Effector memory CD4-positive, alpha-beta T cell (primary cell): Measurements from ENCODE around the gene FBLN2.

Experiments
- DNase-seq, 3 donors: peaks; one replicate each; pipeline ENCODE4 v3.0.0-alpha.2; 2020
- H3K27ac ChIP-seq: 2 replicates; pipeline ENCODE4 v1.7.0; 2013; ENCODE audit warnings: mild to moderate bottlenecking, low read length, moderate library complexity; ENCODE audit not compliant: insufficient read depth, poor library complexity, severe bottlenecking
- H3K27me3 ChIP-seq: replicated peaks from 2 replicates; pipeline ENCODE4 v1.7.0; 2013; ENCODE audit warnings: mild to moderate bottlenecking, low read length; ENCODE audit not compliant: insufficient read depth, control insufficient read depth, poor library complexity, severe bottlenecking
- H3K36me3 ChIP-seq: 2 replicates; pipeline ENCODE4 v1.7.0; 2013; ENCODE audit warnings: mild to moderate bottlenecking, low read length, moderate library complexity; ENCODE audit not compliant: control insufficient read depth, insufficient read depth
- H3K4me1 ChIP-seq: 2 replicates; pipeline ENCODE4 v1.7.0; 2013; ENCODE audit warnings: low read length, mild to moderate bottlenecking; ENCODE audit not compliant: control insufficient read depth, insufficient read depth, poor library complexity, severe bottlenecking
- H3K4me3 ChIP-seq: 2 replicates; pipeline ENCODE4 v1.7.0; 2013; ENCODE audit warnings: low read length, low read depth, mild to moderate bottlenecking; ENCODE audit not compliant: insufficient read depth, poor library complexity, severe bottlenecking
- H3K9me3 ChIP-seq: 2 replicates; pipeline ENCODE4 v1.7.0; 2013; ENCODE audit warnings: mild to moderate bottlenecking, low read length, moderate library complexity; ENCODE audit not compliant: control insufficient read depth

The FBLN2 gene

DNA sequence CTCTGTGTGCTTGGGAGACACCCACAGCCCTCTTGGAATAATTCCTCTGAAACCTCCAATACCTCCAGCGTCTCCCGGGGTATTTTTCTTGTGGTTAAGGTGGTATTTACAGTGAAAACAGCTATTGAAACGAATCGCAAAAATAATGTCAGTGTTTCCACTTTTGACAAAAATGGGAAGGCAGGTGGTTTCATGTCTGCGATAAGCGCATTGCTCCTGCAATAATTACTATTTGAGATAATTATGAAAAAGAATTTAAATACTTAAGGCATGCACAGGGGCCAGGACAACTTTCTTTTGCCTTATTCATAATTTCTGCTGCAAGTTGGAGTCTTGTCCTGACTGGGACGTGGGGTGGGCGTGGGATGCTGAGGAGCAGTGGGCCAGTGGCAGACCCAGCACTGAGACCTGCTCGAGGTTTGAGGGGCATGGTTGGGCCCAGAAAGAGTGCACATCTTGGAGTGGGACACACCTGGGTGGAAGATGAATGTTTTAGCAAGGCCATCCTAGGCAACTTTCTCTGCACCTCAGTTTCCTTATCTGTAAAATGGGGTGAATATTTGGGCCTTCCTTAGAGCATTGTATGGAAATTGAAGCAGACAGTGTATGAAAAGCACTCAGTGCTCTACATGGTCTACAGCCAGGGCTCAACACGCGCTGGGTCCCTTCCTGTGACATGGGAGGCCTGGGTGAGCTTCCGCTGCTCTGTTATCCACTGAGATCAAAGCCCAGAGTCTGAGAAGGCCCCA is 110.5 kb downstream of the FBLN2 start:
- no peaks in the 10 kb centered on the region for H3K36me3 ChIP-seq
- H3K27me3 ChIP-seq = no peaks in the 10 kb centered on the region
- H3K4me3 ChIP-seq = no peak overlapping the region
- no peaks in the 10 kb centered on the region for H3K9me3 ChIP-seq
- DNase-seq = no peak
- peaks cover 14% of the 10 kb centered on the region for H3K4me1 ChIP-seq
- H3K27ac ChIP-seq = no peak overlapping the region

DNA sequence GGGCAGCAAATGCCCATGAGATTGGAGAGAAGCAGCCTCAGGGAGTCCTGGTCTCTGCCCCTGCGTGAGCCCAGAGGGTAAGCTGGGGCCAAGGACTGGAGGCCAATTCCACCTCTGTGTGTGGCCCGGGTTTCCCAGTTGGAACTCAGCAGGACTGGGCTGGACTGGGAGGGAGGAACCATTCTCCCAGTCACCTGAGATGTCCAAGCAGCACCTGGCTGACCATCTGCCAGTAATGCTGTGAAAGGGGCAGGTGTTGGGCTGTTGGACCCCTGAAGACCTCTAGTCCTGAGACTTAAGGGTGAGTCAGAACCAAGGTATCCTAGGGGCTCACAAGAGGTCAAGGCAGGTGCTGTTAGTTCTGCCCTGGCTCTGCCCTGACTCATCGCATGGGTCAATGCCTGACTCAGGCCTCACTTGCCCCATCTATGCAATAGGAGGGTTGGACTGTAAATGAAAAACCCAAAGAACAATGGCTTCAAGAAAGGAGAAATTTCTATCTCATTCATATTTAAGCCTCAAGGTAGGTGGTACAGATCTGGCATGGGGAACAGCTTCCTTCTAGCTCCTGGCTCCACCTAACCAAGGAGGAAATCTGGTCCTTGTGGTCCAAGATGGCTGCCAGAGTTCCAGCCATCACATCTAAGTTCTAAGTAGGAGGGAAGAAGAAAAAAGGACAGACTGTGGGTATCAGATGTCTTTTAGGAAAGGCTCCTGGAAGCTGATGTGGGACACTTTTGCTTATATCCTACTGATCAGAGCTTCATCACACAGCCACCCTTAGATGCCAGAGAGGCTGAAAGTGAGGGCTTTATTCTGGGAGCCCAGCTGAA is 111.3 kb downstream of the FBLN2 start:
- no peaks in the 10 kb centered on the region for H3K27me3 ChIP-seq
- no peak for DNase-seq
- H3K4me1 ChIP-seq = peaks cover 6% of the 10 kb centered on the region
- H3K27ac ChIP-seq = no peak overlapping the region
- no peaks in the 10 kb centered on the region for H3K9me3 ChIP-seq
- no peaks in the 10 kb centered on the region for H3K36me3 ChIP-seq
- no peak overlapping the region for H3K4me3 ChIP-seq

DNA sequence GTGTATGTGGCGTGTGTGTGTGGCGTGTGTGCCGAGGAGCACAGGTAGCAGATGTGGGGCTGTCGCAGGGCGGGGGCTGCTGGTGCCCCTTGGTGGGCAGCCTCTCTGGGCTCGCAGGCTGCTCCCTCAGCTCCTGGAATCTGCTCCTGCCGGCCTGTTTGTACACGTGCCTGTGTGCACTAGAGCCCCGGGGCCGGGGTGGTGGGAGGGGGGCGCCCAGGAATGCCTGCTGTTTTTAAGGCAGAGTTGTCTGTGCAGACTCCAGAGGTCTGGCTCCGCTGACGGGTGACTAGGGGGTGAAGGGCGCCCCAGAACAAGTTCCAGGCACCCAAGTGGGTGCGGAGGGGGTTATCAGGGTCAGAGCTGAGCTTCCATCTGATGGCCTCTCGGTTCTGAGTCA is 112.2 kb downstream of the FBLN2 start:
- Histone ChIP-seq H3K27me3 (no peaks in the 10 kb centered on the region), H3K36me3 (no peaks in the 10 kb centered on the region), H3K4me3 (no peak overlapping the region), H3K4me1 (no peaks in the 10 kb centered on the region), H3K27ac (no peak overlapping the region), H3K9me3 (no peaks in the 10 kb centered on the region)
- no peak for DNase-seq

DNA sequence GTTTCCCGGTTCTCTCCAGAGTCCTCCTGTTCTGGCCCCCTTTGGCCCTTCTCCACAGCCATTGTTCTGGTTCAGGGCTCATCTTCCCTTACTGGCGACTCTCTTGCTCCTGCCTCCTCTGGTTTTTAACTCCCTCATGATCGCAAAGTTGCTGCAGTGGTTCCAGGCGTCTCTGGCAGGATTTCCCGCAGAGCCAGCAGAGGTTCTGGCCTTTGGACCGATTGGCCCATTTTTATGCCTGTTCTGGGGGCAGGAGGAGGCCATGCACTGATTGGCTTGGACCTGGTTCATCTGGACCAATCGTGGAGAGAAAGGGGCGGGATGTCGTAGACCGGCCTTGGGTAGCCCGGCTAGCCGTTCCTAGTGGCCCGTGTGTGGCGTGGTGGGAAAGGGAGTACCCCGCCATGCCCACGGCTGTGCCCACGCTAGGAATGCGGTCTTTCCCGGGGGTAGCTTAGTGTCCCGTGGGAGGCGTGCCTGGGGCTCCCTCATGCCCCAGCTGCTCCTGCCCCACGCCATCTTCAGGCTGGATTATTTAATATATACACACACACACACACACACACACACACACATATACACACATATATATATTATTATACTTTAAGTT is 113.4 kb downstream of the FBLN2 start:
- DNase-seq = no peak
- no peak overlapping the region for H3K4me3 ChIP-seq
- no peaks in the 10 kb centered on the region for H3K9me3 ChIP-seq
- H3K27ac ChIP-seq = no peak overlapping the region
- H3K27me3 ChIP-seq = no peaks in the 10 kb centered on the region
- H3K36me3 ChIP-seq = no peaks in the 10 kb centered on the region
- H3K4me1 ChIP-seq = no peaks in the 10 kb centered on the region

DNA sequence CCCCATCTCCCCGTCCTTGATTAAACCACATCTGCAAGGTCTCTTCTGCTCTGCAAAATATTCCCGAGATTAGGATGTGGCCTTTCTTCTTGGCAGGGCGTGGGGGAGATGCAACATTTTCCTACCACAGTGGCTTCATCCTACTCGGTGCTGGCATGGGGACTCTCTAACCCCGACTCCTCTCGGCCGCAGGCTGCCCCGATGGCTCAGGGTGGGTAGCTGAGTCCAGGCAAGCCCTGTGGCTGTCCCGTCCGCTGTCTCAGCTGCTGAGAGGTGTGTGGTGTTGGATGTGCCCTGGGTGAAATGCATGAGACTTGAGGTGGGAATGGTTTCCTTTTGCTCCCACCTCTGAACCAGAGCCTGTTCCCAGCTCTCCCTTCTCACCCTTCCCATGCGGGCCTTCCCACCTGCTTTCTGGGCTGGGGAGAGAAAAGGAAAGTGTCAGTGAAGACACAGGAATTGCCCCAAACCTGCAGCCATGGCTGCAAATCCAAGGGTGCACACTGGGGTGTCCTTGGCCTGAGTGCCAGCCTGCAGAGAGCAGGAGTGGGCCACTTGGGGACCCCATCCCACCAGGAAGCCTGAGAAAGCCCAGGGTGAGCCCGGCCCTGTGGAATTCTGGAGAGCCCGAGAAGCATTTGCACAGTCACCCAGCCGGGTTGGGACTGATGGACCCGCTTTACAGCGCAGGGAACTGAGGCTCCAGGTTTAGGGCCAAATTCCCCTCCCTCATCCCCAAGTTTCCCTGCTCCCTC is 115.0 kb downstream of the FBLN2 start:
- no peak for DNase-seq
- Histone ChIP-seq H3K36me3 (no peaks in the 10 kb centered on the region), H3K4me1 (no peaks in the 10 kb centered on the region), H3K27me3 (no peaks in the 10 kb centered on the region), H3K4me3 (no peak overlapping the region), H3K27ac (no peak overlapping the region), H3K9me3 (no peaks in the 10 kb centered on the region)

DNA sequence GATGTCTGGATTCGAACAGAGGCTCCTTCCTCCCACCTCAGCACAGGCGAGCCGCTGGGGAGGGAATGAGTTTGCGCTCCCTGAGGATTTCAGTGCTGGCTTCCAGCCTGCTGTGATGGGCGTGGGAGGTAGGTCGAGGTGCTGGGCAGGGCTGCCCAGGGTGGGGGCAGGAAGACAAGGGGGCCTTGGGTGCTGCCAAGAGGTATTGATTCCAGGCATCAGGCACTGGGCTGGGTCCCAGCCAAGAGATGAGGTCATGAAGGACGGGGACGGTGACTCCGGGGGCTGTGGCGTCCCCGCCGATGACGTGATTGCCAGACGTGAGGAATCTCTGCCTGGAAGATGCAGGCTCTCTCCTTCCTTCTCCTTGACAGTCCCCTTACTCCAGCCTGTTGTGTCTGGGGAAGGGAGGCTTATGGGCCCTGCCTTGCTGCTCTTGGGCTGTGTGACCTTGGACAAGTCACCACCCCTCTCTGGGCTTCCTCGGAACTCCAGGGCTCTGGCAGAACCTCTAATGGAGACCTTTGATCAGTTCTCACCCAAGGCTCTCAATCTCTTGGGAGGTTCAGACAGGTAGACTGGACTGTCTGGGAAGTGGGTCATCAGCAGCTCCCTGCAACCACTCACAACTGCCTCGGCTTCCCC is 116.8 kb downstream of the FBLN2 start:
- Histone ChIP-seq H3K27me3 (no peaks in the 10 kb centered on the region), H3K27ac (no peak overlapping the region)

DNA sequence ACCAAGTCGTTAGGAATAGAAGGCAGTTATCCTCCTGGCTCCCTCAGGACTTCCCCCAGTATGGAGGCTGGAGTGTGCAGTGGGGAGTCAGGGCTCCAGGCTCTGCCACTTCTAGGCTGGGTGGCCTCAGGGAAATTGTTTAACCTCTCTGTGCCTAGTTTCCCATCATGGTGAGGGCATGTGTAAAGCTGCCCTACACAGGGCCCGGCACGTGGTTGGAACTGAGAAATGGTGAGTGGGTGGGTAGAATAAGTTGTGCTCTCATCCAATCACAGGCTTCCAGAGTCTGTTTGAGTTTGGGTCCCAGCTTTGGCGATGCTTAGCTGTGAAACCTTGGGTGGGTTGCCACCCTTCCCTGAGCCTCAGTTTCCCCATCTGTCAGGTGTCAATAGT is 117.3 kb downstream of the FBLN2 start:
- no peak for DNase-seq
- Histone ChIP-seq H3K9me3 (no peaks in the 10 kb centered on the region), H3K4me1 (no peaks in the 10 kb centered on the region)

More for the DNA sequence above, 116.8 kb downstream of the FBLN2 start:
- no peaks in the 10 kb centered on the region for H3K9me3 ChIP-seq
- H3K4me3 ChIP-seq = no peak overlapping the region
- no peaks in the 10 kb centered on the region for H3K36me3 ChIP-seq
- H3K4me1 ChIP-seq = no peaks in the 10 kb centered on the region
- no peak for DNase-seq

DNA sequence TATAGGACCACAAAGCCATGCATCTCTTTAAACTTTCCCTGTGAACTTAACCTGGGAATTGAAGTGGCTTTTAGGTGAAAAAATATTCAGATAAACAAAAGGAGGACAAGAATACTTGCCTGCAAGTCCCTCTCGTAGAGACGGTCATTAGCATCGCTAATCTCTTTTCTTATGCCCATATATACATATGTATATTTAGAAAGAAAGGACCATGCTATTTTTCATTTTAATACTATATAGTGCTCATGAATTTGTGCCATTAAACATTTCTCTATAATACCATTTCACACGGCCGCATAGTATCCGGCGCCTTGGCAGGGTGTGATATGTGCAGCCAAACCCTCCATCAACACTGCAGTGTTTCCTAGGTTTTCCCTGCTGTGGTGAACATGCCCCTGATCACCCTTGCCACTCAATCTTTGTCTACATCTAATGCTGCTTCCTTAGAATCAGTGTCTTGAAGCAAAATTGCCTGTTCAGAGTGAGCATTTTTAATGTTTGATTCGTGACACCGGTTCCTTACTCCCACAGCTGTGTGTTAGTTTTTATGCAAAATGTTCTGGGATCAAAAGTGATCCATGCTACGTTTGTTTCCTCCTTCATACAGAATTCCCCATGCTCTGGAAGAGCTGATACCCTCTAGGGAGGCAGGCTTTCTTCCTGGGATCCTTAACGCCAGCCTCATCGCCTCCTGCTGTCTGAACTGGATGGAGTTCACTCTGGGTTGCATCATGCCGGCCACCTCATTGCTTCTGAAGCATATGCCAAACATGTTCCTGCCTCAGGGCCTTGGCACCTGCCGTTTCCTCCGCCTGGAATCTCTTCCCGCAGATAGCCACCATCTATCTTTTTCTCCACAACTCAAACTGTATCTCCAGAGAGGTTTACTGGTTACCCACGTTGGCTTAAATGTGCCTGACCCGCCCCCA is 118.1 kb downstream of the FBLN2 start:
- no peaks in the 10 kb centered on the region for H3K36me3 ChIP-seq
- no peak overlapping the region for H3K27ac ChIP-seq
- peaks cover 3% of the 10 kb centered on the region for H3K27me3 ChIP-seq
- no peaks in the 10 kb centered on the region for H3K9me3 ChIP-seq
- no peak overlapping the region for H3K4me3 ChIP-seq
- no peak for DNase-seq
- H3K4me1 ChIP-seq = no peaks in the 10 kb centered on the region

More for the DNA sequence above, 117.3 kb downstream of the FBLN2 start:
- Histone ChIP-seq H3K27me3 (no peaks in the 10 kb centered on the region), H3K4me3 (no peak overlapping the region), H3K36me3 (no peaks in the 10 kb centered on the region), H3K27ac (no peak overlapping the region)

DNA sequence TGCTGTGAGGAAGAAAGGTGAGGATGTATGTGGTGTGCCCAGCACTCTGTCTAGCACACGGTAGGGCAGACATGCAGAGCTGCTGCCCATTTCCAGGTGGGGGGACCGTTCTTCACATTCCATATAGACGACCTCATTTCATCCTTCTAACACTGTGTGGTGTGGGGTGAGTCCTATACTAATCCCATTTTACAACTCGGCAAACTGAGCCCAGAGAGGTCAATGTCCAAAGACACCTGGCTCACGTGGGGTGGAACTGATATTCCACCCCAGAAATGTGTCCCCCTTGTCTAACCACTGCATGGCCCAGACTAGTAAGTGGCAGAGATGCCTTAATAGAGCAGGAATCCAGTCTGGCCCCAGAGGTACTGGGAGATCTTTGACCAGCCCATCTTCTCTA is 119.2 kb downstream of the FBLN2 start:
- H3K27ac ChIP-seq = no peak overlapping the region
- no peaks in the 10 kb centered on the region for H3K4me1 ChIP-seq
- H3K27me3 ChIP-seq = peaks cover 3% of the 10 kb centered on the region
- H3K4me3 ChIP-seq = no peak overlapping the region
- no peaks in the 10 kb centered on the region for H3K36me3 ChIP-seq
- no peak for DNase-seq
- no peaks in the 10 kb centered on the region for H3K9me3 ChIP-seq
